ENCODE data around the gene GTF2A2.

GRCh38 chr15:59659366-59659765 lies 2.1 kb upstream of the GTF2A2 start:
- TF ChIP-seq CTCF (IDR thresholded peaks at IDR 0.05) = no peak
- TF ChIP-seq EZH2 (IDR thresholded peaks at IDR 0.05; ENCODE audit: borderline replicate concordance, insufficient read depth, low read depth, low read length, poor library complexity, severe bottlenecking) = no peak

All from B cell (primary cell).